Activated CD4-positive, alpha-beta T cell treated with anti-CD3 and anti-CD28 coated beads, Interleukin-2, Interleukin-6, amounts not matched to agents 100 ng/mL and 50 ng/mL, durations not matched to agents 16 hours and 8 hours (primary cell): Measurements from ENCODE around the gene GMDS.

Experiments used
- DNase-seq: peaks from one replicate; pipeline ENCODE4 v3.0.0-alpha.2; 2020

Gene GMDS

GRCh38 chr6:1724124-1724523 lies 521.3 kb downstream of the GMDS start:
- DNase-seq, result no peak

GRCh38 chr6:1722801-1723200 lies 522.6 kb downstream of the GMDS start:
- DNase-seq, result no peak

- no peak for DNase-seq
Observed at GRCh38 chr6:1720620-1721322, 524.6 kb downstream of the GMDS start.

GRCh38 chr6:1719922-1720321 lies 525.5 kb downstream of the GMDS start:
- no peak for DNase-seq

GRCh38 chr6:1716868-1717267 lies 528.5 kb downstream of the GMDS start:
- DNase-seq, result no peak

- DNase-seq, result no peak
Observed at GRCh38 chr6:1716396-1716795, 529.0 kb downstream of the GMDS start.

GRCh38 chr6:1715336-1715735 lies 530.1 kb downstream of the GMDS start:
- no peak for DNase-seq

- no peak for DNase-seq
Observed at GRCh38 chr6:1714654-1715053, 530.8 kb downstream of the GMDS start.

GRCh38 chr6:1713016-1713600 lies 532.3 kb downstream of the GMDS start:
- DNase-seq, result no peak

- no peak for DNase-seq
Observed at GRCh38 chr6:1712451-1712850, 533.0 kb downstream of the GMDS start.

- no peak for DNase-seq
Observed at GRCh38 chr6:1711136-1711535, 534.3 kb downstream of the GMDS start.

- no peak for DNase-seq
Observed at GRCh38 chr6:1709234-1709641, 536.2 kb downstream of the GMDS start.

- DNase-seq, result no peak
Observed at GRCh38 chr6:1708820-1709219, 536.6 kb downstream of the GMDS start.

GRCh38 chr6:1708122-1708521 lies 537.3 kb downstream of the GMDS start:
- no peak for DNase-seq

GRCh38 chr6:1705630-1706029 lies 539.8 kb downstream of the GMDS start:
- DNase-seq, result no peak

- no peak for DNase-seq
Observed at GRCh38 chr6:1705183-1705582, 540.2 kb downstream of the GMDS start.

- DNase-seq, result no peak
Observed at GRCh38 chr6:1704711-1705110, 540.7 kb downstream of the GMDS start.

GRCh38 chr6:1703923-1704322 lies 541.5 kb downstream of the GMDS start:
- DNase-seq, result no peak

- DNase-seq, result no peak
Observed at GRCh38 chr6:1703091-1703855, 542.1 kb downstream of the GMDS start.

- DNase-seq, result no peak
Observed at GRCh38 chr6:1702580-1703051, 542.8 kb downstream of the GMDS start.

- DNase-seq, result no peak
Observed at GRCh38 chr6:1701668-1702353, 543.6 kb downstream of the GMDS start.

- DNase-seq, result no peak
Observed at GRCh38 chr6:1700278-1700967, 545.0 kb downstream of the GMDS start.

GRCh38 chr6:1698527-1698926 lies 546.9 kb downstream of the GMDS start:
- no peak for DNase-seq
